Stimulated activated CD4-positive, alpha-beta T cell treated with anti-CD3 and anti-CD28 coated beads, Interleukin-1b, Interleukin-23, amount 100 ng/mL, for 4 hours (primary cell): ENCODE data around the gene SPIB.

Source experiments
- DNase-seq, 2 donors: peaks; one replicate each; pipeline ENCODE4 v3.0.0-alpha.2; 2020; ENCODE audit warnings: low read depth in 2 of 2

Gene SPIB

DNA sequence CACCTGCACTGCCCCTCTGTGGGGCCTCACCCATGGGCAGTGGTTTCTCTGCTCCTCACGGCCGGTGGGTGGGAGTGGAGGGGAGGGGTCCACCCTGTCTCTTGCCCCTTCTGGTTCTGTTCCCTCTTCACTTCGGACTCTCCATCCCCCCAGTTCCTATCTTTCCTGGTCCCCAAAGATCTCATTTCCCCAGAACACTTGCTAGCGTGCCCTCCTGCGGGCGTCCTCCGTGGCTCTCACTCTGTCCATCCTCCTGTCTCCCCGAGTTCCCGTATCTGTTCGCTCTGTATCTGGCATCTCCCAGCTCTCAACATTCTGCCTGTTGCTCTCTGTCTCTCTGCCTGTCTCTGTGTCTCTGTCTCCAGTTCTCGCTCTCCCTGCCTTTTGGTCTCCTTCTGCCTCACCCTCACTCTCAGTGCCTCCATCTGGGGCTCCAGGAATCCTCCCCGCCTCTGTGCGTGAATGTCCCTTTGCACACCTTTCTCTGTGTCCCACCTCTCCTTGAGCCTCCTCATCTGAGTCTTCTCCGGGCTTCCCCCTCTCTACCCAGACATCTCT, 363 bp downstream of the SPIB start:
- DNase-seq = no peak

DNA sequence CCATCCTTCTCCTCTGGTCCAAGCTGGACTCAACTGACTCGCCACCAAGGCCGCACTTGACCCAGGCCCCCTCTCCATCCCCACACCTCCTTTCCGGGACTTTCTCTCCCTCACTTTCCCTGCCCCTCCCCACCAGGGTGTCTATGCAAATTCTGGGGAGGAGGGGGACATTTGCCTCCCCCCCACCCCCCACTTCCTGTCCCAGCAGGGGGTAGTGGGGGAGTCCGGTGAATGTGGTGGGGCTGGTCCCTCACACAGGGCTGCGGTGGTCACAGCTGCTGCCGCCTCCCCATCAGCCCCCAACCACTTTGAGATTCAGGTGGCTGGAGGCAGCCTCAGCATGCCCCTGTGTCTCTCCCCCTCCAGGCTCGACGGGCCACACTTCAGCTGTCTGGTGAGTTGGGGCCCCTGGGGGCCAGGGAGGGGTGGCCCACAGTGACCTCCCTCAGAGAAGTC, 870 bp downstream of the SPIB start:
- DNase-seq = no peak

DNA sequence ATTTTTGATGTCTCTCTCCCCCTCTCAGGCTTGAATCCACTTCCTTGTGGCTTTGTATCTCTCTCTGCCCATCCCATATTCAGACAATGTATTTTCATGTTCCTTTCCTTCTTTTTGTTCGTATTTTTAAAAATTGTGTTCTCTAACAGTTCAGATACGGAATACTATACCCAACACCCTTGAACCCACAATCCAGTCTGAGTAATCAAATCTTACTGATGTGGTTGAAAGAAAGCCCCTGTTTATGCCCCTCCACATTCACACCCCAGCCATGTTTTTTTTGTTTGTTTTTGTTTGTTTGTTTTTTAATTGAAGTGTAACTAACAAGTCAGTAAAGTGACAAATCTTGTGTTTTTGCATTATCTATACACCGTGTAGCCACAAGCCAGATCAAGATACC, 1.4 kb downstream of the SPIB start:
- no peak for DNase-seq

DNA sequence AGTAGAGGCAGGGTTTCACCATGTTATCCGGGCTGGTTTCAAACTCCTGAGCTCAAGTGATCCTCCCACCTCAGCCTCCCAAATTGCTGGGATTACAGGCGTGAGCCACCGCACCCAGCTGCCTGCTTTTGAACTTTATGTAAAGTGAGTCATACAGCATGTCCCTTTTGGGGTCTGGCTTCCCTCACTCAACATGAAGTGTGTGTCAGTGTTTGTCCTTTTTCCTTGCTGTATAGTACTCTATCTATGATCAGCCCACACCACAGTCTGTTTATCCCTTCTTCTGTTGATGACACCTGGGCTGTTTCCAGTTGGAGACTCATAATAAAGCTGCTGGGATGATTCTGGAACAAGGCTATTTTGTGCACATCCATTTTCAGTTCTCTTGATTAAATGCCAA, 2.1 kb downstream of the SPIB start:
- no peak for DNase-seq

DNA sequence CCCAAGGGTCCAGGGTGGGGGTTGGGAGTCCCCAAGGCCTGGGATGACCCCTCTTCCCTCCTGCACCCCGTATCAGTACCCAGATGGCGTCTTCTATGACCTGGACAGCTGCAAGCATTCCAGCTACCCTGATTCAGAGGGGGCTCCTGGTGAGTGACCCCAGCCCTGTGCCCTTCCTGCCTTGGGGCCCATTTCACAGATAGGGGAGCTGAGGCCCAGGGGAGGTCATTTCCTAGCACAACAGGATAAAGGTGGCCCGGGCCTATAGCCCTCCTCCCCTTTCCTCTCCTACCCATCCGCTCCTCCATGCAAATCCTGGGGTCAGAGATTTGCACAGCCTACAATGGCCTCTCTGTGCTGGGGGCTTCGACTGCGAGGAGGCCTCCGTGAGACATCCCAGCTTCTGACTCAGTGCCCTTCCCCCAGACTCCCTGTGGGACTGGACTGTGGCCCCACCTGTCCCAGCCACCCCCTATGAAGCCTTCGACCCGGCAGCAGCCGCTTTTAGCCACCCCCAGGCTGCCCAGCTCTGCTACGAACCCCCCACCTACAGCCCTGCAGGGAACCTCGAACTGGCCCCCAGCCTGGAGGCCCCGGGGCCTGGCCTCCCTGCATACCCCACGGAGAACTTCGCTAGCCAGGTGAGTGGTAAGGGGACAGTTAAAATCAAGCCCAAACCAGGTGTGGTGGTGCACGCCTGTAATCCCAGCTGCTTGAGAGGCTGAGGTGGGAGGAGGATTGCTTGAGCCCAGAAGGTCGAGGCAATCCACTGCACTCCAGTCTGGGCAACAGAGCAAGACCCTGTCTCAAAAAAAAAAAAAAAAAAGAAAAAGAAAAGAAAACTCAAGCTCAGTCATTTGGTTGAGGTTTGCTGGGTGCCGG, 3.9 kb downstream of the SPIB start:
- no peak for DNase-seq

DNA sequence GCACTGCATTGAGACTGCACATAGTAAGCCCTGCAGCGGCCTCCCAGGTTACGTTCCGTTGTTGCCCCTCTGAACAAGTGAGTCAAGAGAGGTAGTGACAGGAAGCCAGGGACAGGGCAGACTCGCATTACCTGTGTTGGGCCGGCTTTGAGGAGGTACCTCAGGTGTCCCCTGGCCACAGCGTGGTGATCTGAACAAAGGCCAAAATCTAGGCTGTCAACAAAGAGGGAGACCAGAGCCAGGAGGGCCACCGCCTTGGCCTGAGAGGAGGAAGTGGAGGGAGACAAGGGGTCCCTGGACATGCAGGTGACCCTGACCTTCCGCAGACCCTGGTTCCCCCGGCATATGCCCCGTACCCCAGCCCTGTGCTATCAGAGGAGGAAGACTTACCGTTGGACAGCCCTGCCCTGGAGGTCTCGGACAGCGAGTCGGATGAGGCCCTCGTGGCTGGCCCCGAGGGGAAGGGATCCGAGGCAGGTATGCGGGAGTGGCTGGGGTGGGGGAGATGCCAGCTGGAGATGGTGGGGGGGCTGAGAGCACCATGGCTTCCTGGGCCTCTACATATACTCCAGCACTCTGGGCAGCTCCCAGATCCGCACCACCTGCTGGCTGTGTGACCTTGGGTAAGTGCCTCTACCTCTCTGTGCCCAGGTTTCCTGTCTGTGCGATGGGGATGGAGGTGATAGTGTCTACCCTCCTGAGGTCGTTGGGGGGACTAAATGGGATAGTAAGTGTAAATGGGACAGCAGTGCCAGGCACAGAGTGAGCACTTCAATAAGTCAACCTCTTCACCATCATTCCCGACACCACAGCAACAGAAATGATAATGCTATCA, 4.8 kb downstream of the SPIB start:
- DNase-seq = no peak

DNA sequence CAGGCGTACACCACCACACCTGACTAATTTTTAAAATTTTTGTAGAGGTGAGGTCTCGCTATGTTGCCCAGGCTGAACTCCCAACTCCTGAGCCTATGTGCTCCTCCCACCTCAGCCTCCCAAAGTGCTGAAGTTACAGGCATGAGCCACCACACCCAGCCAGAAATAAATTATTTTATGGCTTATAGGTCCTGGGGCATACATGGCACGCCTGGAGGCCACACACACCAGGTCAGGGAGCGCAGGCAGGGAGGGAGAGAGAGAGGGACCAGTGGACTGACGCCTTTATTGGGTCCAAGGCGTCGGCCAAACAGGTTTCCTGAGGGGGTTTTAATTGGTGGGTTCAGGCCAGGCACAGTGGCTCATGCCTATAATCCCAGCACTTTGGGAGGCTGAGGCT, 6.8 kb downstream of the SPIB start:
- no peak for DNase-seq

DNA sequence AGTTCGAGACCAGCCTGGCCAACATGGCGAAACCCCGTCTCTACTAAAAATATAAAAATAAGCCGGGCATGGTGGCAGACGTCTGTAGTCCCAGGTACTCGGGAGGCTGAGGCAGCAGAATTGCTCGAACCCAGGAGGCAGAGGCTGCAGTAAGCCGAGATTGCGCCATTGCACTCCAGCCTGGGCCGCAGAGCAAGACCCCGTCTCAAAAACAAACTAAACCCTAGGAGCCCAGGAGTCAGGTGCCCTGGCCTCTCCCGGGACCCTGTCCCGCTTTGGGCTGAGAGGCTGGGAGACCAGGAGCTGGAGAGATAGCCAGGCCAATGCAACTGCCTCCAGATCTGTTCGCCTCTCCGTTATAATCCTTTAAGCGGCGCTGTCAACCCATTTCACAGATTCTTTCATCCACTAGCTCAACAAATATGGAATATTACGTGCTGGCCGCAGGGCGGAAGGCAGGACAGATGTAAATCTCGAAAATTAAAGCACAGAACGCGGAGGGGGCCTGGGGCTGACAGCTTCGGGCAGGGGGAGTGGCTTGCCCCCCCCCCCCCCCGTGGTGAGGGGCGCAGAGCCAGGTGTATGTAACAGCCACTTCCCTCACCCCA, 8.7 kb downstream of the SPIB start:
- no peak for DNase-seq

DNA sequence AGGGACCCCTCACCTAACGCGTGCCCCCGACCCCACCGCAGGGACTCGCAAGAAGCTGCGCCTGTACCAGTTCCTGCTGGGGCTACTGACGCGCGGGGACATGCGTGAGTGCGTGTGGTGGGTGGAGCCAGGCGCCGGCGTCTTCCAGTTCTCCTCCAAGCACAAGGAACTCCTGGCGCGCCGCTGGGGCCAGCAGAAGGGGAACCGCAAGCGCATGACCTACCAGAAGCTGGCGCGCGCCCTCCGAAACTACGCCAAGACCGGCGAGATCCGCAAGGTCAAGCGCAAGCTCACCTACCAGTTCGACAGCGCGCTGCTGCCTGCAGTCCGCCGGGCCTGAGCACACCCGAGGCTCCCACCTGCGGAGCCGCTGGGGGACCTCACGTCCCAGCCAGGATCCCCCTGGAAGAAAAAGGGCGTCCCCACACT, 9.3 kb downstream of the SPIB start:
- DNase-seq = peak in 1 of 2 donors; percentile 29

DNA sequence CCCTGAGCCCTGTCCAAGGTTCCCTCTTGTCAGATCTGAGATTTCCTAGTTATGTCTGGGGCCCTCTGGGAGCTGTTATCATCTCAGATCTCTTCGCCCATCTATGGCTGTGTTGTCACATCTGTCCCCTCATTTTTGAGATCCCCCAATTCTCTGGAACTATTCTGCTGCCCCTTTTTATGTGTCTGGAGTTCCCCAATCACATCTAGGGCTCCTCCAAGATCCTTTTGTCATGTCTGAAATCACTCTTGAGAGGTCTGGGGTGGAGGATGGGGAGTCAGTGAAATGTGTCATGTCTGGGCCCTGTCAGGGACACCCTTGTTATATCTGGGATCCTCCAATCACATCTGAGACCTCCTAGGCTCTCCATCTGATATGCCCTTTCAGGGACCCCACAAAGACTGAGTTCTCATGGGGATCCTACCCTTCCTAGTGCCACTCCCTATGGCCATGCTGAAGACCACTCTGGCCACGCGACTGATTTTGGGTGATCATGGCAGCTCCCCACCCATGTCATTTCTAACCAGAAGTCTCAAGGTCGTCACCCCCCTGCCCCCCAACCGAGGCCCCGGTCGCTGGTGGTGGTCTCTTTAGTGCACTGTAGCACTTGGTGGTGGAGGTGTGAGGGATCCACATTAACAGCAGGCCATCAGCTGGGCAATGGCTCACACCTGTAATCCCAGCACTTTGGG, 10.2 kb downstream of the SPIB start:
- DNase-seq = no peak

DNA sequence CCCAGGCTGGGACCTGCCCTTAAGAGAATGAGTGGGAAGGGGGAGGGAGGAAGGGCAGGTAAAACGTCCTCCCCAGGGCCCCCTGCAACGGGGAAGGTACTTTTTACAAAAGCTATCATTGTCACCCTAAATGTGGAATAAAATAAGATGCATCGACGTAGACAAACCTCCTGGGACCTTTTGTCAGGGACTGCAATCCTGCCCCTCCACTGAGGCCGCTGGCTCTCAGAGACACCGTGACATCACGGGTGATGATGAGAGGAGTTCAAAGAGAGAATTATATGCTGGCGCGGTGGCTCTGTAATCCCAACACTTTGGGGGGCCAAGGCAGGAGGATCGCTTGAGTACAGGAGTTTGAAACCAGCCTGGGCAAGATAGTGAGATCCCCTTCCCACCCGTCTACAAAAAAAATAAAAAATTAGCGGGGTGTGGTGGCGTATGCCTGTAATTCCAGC, 12.2 kb downstream of the SPIB start:
- DNase-seq = no peak

DNA sequence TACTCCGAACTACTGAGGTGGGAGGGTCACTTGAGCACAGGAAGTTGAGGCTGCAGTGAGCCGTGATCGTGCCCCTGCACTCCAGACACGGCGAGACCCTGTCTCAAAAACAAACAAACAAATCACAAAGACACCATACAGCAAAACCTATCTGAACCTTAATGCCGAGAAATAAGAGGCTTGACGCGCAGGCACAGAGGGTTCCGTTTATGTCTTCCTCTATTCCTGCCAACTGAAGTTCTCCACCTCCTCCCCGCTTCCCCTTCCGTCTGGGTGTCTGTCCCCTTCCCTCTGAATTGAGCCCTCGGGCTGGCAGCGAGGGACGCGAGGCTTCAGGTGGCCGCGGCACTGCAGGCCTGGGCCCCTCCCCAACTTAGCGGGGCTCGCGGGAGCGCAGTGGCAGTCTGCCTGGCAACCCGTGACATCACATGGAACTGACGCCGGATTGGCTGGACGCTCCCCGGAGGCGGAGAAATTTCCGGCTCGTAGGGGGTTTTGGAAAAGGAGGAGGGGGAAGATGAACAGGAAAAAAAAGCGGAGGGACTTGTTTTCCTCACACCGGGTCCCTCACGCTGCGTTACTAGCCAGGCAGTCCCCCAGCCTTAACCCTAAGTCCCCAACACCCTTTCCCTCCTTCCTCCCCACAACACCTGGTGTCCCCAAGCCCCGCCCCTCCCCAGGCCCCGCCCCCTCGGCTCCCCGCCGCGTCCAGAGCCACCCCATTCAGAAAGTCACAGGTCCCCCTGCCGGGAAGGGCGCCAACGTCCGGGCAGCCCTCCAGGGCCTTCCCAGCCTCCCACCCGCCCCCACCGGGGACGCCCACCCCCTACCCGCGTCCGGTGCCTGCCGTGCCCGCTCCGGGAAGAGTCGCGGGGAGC, 12.8 kb downstream of the SPIB start:
- peak; percentile 81 to 86 for DNase-seq

DNA sequence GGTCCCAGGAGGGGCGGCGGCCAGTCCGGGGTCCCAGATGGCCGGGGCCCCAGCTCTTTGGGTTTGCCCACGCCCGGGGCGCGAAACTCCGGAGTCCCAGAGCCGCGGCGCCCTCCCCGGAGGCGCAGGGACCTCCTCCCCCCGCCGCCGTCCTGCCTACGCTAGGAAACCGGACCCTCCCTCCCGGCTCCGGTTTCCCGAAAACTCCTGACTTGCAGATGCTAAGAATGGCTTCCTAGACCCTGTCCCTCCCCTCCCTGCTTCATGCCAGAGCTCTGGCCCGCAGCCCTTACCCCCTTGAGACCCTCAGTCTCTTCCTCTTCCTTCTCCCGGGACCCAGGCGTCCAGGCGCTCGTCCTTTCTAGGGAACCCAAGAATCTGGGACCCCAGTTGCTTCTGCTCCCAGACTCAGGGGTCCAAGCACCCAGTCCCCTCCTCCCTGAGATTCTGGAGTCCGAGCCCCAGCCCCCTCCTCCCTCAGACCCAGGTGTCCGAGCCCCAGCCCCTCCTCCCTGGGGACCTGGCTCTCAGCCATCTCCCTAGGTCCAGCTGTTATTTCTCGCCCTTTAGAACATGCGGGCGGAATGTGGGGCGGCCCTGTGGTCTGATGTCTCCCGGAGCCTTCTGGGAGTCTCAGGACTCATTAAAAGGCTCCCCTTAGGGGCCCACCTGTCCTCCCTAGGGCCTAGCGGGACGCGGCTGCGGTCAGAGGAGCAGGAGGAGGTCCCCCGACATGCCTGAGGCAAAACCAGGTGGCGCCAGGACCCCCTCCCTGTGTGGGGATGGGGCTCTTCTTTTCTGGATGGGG, 13.7 kb downstream of the SPIB start, which contains the start of gene MYBPC2:
Gene MYBPC2 (plus strand): TSS at position 672 of the 808 bp plus-strand sequence. CDS start 62 bp downstream, at position 734.
- DNase-seq = no peak

DNA sequence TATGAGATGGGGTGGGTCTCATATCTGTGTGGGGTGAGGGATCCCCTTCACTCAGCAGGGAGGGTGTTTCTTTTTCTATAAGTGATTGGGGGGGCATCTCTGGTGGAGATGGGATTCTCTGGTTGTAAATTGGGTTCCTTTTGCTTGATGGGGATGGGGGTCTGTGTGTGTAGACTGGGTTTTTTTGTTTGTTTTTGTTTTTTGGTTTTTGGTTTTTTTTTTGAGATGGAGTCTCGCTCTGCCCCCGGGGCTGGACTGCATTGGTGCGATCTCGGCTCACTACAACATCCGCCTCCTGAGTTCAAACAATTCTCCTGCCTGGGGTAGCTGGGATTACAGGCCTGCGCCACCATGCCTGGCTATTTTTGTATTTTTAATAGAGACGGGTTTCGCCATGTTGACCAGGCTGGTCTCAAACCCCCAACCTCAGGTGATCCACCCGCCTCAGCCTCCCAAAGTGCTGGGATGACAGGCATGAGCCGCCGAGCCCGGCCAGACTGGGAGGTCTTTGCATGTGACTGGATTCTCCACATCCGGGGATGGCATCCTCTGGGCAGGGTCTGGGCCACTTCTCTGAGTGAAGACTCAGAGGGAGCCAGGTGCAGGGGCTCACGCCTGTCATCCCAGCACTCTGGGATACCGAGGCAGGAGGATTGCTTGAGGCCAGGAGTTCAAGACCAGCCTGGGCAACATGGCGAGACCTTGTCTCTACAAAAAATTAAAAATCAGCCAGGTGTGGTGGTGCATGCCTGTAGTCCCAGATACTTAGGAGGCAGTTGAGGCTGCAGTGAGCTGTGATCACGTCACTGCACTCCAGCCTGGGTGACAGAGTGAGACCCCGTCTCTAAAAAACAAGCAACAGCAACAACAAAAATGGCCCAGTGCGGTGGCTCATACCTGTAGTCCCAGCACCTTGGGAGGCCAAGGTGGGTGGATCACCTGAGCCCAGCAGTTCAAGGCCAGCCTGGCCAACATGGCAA, 14.8 kb downstream of the SPIB start:
- DNase-seq = no peak

DNA sequence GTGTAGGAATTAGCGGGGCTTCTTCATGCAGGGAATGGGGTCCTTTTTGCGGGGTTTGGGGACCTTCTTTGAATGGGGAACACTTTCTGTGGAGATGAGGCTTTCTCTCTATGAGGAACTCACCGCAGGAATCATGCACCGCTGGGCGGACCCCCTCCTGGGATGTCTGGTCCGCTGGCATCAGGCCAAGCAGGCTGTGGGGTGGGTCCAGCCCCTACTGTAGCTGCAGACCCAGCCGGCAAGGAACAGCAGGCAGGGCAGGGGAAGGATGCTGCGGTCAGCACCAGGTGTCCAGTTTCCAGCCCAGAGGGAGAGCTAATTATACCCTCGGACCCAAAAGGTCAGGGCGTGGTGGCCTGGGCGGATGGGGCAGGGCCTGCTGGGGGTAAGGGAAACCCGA, 15.8 kb downstream of the SPIB start:
- DNase-seq = no peak

DNA sequence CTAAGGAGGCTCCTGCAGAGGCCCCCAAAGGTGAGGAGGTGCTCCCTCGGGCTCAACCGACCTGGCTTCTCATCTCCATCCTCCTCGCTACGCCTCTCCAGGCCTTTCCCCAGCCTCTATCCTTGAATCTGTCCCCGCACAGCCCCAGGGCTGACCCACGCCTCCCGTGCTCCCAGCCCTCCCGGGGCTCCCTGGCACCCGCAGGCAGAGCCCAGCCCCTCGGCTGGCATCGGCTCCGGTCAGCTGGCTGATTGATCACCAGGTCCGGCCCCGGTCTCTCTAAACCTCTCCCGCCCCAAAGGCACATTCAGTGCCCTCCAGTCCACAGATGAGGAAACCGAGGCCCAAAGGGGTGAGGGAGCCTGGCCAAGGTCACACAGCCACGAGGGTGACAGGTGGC, 16.5 kb downstream of the SPIB start:
- no peak for DNase-seq

DNA sequence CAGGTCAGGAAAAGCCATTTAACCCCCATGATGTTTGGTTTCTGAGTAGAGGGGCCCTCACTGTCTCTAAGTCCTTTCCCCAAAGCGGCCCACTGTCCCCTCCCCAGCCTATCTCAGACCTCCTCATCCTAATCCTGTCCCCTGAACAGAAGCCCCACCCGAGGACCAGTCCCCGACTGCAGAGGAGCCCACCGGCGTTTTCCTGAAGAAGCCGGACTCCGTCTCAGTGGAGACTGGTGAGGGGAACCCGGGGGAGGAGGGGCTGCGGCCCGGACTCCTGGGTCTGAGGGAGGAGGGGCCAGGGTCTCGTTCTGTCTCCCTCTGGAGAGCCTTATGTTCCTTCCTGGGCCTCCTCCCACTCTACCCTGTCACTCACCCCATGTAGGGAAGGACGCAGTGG, 16.9 kb downstream of the SPIB start:
- no peak for DNase-seq

DNA sequence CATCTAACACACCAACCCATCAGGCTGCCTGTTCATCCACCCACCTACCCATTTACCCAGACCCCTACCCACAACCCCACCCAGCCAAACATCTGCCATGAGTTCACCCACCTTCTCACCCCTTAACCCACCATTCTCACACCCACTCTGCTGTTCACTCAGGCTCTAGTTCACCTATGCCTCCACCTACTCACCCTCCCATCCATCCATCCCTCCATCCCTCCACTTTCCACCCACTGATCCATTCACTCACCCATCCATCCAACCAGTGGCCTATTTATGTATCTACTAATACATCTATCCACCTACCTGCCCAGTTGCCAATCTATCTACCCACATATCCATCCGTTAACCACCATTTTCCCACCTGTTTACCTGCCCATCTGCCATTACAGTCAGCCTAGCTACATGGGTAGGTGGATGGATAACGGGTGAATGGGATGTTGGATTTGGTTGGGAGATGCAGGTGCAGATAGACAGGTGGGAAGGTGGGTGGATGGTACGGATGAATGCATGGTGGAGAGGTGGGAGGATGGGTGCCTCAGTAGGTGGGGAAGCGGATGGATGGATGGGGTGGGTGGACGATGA, 19.2 kb downstream of the SPIB start:
- DNase-seq = no peak
